Stimulated activated CD4-positive, alpha-beta T cell treated with anti-CD3 and anti-CD28 coated beads, Interleukin-4, amount 100 ng/mL, for 48 hours (primary cell): ENCODE measurements around the gene SEMA5B.

Experiments
- DNase-seq, 2 donors: peaks; one replicate each; pipeline ENCODE4 v3.0.0-alpha.2; 2020; ENCODE audit warnings: low read depth in 2 of 2

The SEMA5B gene

GRCh38 chr3:122893754-122894668 lies 133.6 kb downstream of the SEMA5B start:
- DNase-seq, result no peak

GRCh38 chr3:122893282-122893681 lies 134.3 kb downstream of the SEMA5B start:
- DNase-seq, result no peak

- no peak for DNase-seq
These were observed 135.2 kb downstream of the SEMA5B start for GRCh38 chr3:122892118-122892960.

GRCh38 chr3:122890720-122891220 lies 136.8 kb downstream of the SEMA5B start:
- DNase-seq, result no peak

GRCh38 chr3:122890077-122890719 lies 137.4 kb downstream of the SEMA5B start:
- DNase-seq, result no peak

- DNase-seq, result no peak
These were observed 140.6 kb downstream of the SEMA5B start for GRCh38 chr3:122886946-122887345.

GRCh38 chr3:122886251-122886650 lies 141.3 kb downstream of the SEMA5B start:
- DNase-seq, result no peak

GRCh38 chr3:122882361-122882947 lies 145.1 kb downstream of the SEMA5B start:
- DNase-seq, result no peak

GRCh38 chr3:122880624-122881023 lies 146.9 kb downstream of the SEMA5B start:
- DNase-seq, result no peak

- DNase-seq, result no peak
These were observed 147.4 kb downstream of the SEMA5B start for GRCh38 chr3:122880173-122880572.

- no peak for DNase-seq
These were observed 151.9 kb downstream of the SEMA5B start for GRCh38 chr3:122875547-122876127.

- no peak for DNase-seq
These were observed 153.6 kb downstream of the SEMA5B start for GRCh38 chr3:122873741-122874515.

GRCh38 chr3:122868322-122868721 lies 159.2 kb downstream of the SEMA5B start:
- DNase-seq, result no peak

- DNase-seq, result no peak
These were observed 163.1 kb downstream of the SEMA5B start for GRCh38 chr3:122864498-122864897.

GRCh38 chr3:122862381-122862780 lies 165.2 kb downstream of the SEMA5B start:
- no peak for DNase-seq
